Stimulated activated CD4-positive, alpha-beta T cell treated with anti-CD3 and anti-CD28 coated beads, Interleukin-2, amount 100 ng/mL, for 24 hours (primary cell): ENCODE results near the gene APOM.

ENCODE experiments used
- DNase-seq, 2 donors: peaks; one replicate each; pipeline ENCODE4 v3.0.0-alpha.2; 2020

The APOM gene

DNA sequence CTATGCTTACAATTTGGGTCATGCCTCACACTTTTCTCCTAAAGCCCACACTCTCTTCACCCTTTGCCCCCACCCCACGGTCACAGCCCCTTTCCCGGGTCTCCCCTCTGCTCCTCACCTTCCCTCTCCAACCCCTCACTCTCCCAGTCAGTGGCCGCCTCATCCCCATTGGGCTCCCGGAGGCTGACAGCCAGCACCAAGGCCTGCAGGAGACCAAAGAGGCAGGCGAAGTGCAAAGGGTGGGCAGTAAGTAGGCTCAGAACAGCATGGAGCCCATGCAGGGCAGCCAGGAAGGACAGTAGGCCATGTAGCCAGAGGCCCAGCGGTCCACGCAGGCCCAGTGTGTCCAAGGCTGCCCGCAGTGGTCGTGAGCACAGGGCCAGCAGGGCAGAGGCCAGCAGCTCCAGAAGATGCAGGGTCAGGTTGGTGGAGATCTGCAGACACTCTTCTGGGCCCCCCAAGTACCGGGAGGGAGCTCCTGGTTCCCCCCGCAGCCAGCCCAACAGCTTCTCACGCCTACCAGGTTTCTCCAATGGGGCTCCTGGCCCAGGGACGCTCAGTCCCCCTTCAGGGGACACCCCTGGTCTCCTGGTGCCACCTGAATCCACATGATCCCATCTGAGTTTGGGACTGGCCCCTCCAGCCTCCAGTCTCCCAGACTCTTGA, 3.4 kb downstream of the APOM start:
- DNase-seq: no peak

DNA sequence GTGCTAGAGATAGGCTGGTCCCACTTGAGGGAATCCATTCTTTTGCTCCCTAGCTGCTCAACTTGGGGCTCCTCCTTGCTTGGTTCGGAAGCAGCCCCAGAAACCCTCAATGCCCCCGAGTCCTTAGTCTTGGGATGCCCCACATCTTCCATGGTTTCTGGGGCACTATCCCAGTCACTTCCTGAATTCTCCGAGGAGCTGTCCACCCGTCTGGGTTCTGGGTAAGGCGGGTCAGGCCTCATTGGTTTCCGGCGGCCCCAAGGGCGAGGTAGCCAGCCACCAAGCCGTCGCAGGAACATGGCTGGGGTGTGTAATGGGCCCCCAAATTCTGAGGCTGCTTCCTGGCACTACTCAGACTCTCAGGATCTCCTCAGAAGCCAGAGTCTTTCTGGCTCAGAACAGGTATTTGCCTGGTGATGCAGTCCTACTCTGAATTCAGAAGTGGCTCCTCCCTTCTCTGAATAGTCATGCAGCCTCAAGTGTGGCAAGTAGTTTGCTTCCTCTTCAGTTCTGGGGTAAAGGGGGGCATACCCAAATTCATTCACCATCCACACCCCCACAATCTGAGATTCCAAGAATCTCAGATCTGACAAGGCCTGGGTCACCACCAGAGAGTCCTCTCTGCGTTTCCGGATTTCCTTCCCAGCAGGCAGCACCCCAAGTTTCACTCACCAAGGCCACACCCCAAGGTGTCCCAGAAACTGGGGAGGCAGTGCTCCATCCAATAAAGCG, 4.1 kb downstream of the APOM start:
- DNase-seq: peak; percentile 46 to 57

DNA sequence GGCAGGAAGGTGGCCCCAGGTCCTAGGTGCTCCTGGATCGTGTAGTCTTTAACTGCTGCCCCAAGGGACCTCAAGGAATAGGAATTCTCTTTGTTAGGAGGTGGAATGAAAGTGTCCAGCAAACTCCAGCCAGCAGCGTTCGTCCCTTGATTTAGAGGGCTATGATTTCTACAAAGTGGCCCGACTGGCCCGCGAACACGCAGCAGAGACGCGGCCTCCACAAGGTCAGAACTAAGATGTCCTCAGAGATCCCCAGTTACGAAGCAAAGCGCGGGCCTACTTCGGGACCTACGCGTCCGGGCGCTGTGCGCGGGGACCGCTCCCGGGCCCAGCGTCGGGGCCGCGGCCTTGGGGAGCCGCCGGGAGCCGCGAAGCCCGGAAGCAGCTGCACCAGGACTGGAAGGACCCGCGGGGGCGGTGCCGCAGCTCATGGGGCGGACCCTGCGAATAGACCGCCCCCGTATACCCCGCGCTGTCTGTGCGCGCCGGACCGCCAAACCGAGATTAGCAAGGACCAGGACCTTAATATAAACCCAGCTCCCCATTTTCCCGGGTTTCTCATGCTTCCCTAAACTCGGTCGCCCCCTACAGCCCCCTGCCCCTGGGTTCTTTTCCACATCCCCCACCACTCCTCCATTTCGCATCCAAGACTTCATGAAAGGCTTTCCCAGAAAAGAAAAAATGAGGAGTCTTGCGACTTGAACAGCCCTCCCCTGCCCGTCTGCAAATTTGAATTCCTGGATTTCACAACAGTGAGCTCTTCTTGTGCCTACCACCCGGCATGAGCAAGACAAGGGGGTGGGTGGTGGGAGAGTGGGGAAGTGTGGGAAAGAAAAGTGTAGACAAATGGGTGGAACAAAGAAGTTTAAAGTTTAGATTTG, 4.9 kb downstream of the APOM start, which contains the start of gene C6orf47:
C6orf47 (minus strand) TSS at position 398 of the 881 bp plus-strand sequence. CDS start 831 bp downstream, outside the sequence.
- peak; percentile 78 to 87 for DNase-seq

DNA sequence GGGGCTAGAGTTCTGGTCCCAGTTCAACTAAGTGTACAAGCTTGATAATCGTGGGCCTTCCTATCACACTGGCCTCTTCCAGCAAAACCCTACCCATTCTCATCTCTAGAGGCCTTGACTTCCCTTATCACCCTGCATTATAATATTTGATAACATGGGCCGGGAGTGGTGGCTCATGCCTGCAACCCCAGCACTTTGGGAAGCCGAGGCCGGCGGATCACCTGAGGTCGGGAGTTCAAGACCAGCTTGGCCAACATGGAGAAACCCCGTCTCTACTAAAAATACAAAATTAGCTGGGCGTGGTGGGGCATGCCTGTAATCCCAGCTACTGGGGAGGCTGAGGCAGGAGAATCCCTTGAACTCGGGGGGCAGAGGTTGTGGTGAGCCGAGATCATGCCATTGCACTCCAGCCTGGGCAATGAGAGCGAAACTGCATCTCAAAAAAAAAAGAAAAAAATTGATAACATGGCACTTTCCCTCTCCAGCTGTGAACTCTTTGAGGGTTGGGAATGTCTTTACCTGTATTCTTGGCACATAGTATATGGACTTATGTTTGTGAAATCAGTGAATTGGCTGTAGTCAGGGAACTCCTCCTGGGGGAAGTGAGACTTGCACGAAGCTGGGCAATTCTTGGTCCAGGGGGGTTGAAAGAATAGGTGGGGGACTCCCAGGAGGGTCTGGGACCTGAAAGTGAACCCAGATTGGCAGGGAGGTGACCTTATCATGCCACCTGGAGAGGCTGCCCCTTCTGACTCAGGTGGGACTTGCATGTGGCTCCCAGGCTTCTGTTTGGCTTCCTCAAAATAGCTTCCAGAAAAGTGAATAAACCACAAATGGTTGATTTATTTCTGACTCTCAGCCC, 5.8 kb downstream of the APOM start:
- no peak for DNase-seq

DNA sequence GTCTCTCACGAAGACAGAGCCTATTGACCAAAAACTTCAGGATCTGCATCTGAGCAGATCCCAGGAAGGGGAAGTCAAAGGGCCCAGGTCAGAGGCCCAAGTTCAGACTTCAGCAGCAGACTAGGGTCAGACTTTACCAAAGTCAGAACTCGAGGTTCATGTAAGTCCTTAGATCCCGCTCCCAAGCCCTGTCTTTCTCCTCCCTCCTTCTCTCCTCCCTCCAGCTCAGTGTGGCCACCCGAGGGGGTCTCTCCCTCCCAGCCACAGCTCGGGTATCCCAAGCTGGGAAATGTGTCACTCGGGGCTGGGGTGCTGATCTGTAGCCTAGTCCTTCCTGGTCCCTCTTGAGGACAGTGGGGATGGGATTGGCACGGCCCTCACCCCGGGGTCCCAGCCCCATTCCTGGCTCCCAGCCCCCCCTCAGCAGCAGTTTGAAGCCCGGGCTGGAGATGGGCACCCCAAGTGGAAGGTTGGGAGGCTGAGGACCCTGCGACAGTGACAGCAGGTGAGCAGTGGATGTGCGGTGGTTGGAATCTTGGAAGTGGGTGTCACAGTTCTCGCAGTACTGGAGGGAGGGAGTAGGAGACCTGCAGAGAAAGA, 6.5 kb downstream of the APOM start:
- no peak for DNase-seq

DNA sequence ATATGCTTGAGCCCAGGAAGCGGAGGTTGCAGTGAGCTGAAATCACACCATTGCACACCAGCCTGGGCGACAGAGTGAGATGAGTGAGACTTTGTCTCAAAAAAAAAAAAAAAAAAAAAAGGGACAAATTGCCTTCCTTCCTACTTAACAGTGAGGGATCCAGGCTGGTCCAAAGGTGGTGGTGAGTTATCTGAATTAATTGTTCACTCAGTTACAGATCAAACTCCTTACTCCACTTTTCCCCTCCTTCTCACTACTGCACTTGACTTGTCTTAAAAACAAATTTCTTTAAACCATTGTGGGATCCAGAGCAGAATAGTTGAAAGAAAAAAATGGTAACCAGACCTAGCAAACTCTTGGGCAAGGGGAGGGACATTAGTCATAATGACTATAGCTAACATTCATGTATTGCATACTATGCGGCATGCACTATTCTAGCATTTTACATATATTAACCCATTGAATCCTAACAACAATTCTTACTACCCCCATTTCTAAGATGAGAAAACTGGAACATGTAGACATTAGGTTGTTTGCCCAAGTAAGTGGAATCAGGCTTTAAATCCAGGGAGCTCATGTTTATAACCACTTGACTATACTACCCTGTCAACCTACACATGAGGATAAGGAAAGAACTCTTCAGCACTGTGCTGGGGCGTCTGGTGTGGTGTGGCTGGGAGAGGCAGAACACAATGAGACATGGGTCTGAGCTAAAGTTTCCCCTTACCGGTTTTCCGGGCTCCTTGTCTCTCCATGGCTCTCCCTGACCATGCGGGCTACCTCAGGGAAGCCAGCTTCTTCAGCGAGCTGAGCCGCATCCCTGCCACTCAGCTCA, 7.6 kb downstream of the APOM start:
- no peak for DNase-seq

DNA sequence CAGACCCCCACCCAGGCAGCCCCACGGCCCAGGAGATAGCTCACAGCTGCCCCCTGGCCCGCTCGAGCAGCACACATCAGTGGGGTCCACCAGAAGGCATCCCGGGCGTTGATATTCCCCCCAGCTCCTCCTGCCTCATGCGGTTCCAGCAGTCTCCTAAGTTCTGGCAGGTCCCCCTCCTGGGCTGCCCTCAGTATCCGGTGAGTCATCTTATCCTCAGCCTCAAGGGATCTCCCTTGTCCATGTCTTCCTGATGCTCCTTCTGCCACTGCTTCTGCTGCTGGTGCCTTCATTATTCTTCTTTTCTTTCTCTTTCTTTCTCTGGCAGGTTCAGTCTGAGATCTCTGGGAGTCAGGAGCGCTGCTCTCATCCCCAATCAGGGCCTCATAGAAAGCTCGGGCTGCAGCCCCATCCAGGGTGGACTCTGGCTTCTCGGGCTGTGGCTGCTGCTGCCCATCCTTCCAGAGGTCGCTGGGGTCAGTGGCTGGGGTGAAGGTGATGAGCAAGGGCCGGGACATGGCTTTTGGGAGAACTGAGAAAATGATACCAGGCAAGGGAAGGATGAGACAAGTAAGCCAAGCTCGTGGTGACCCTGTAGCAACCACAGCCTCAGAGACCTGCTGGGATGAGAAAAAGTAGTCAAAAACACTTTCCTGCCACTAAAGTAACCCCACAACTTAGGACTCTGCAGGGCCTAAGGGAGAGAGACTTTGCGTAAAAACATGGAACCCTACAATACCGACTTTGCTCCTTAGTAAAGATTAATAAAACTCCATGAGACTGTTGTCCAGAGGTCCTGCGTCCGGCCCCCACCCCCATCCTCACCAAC, 8.5 kb downstream of the APOM start:
- DNase-seq: no peak

DNA sequence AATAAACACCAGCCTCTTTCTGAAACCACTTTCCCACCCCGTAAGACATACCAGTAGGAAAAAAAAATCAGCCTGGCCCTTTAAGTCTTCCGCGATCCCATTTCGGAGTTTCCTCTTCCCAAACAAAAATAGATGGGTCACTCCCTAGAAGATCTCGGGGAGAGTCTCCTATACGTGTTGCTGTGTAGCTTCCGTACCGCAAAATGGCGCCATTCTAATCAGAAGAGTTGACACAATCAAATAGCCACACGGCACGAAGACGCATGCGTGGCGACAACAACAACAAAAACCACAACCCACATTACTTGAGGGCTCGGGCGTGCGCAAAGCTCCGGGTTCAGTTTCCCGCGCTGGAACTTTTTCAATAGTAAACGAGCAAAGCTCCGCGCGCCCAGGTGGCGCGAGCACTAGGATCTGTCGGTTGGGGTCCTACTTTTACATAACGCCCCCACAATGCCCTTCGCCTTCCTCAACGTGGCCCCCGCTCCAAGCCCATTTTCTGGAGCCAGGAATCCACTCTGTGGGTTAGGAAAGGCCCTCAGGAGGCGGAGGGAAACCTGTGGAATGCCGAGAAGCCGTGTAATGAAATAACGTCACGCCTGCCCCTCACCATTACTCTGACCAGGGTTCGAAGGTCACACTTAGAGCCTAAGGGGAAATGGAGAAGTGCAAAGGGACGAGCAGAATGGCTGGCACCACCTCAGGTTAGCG, 9.3 kb downstream of the APOM start, which contains the start of gene GPANK1:
GPANK1 (minus strand) TSS at position 208 of the 711 bp plus-strand sequence. CDS start 519 bp downstream, outside the sequence.
- DNase-seq: peak; percentile 90 to 91

DNA sequence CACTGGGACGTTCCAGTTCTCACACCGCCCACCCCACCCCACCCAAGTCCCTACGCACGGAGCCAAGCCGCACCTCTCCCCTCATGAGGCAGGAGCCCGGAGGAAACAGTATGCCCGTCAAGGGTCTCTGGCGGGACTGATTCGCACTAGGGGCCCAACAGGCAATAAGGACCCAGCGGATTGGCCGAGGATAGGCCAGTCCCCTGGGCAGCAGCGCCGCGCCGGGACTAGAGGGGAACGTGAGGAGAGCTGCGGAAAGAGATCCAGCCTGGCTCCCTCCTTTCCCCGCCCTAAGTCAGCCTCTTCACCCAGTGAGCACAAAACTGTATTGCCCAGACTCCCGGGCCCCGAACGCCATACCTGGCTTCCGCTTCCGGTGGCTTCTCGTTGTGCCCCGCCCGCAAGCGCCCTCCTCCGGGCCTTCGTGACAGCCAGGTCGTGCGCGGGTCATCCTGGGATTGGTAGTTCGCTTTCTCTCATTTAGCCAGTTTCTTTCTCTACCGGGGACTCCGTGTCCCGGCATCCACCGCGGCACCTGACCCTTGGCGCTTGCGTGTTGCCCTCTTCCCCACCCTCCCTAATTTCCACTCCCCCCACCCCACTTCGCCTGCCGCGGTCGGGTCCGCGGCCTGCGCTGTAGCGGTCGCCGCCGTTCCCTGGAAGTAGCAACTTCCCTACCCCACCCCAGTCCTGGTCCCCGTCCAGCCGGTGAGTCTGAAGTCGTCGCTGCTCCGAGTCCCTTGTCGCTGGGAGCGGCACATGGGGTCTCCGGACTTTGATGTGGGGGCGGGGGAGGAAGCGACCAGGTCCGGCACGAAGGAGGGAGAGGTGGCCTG, 10.0 kb downstream of the APOM start, which contains the start of gene CSNK2B:
CSNK2B (plus strand) TSS at position 580 of the 836 bp plus-strand sequence. CDS start 752 bp downstream, outside the sequence.
- peak; percentile 97 to 98 for DNase-seq

DNA sequence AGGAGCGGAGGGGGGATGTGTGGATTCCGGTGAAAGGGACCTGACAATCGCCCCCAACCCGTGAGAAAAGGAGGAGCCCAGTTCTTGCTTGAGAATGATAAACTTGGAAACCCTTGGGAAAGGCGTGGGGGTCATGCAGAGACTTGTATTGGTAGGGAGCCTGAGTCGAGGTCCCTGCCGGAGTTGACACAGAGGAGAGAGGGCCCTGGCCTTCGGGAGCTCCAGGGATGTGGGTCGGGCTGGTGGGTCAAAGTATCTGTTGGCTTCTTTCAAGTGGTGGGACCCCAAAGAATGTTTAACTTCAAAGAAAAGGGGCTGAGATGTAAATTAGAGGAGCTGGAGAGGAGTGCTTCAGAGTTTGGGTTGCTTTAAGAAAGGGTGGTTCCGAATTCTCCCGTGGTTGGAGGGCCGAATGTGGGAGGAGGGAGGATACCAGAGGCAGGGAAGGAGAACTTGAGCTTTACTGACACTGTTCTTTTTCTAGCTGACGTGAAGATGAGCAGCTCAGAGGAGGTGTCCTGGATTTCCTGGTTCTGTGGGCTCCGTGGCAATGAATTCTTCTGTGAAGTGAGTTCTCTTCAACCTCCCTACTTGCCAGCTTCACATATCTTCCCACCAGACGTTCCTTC, 10.8 kb downstream of the APOM start:
- DNase-seq: no peak

DNA sequence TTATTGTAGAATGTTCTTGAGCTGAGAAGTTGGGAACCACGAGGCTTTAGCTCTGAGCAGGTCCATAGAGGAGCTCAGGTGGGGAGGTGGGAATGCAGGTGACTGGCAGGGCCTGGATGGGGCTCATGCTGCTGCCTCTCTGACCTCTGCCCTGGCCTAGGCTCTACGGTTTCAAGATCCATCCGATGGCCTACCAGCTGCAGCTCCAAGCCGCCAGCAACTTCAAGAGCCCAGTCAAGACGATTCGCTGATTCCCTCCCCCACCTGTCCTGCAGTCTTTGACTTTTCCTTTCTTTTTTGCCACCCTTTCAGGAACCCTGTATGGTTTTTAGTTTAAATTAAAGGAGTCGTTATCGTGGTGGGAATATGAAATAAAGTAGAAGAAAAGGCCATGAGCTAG, 14.0 kb downstream of the APOM start, which contains the start of gene LY6G5B:
LY6G5B (plus strand) TSS at position 301 of the 400 bp plus-strand sequence. CDS start 975 bp downstream, outside the sequence.
- no peak for DNase-seq

DNA sequence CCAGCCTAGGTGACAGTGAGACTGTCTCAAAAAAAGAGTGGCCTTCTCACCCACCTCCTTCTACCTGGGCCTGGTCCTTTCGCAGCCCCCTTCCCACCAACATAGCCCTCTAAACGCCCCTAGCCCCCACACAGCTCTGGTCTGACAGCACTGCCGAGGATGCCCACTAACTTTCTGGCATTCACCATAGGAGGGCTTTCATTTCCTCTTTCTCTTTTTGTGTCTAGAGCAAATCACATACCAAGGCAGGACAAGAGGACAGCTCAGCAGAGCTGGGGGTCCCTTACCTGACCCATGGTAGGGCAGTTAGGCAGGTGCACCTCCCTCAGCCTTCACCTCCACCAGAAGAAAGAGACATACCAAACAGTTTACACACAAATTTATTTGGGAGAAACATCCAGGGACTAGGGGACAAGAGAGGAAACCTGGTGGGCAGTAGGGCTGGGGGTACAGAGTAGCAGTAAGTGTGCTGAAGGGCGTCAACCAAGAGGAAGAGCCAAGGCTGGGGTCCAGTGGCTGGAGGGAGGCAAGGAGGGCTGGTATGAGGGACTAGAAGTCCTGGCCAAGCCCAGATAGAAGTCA, 20.7 kb downstream of the APOM start:
- DNase-seq: no peak

DNA sequence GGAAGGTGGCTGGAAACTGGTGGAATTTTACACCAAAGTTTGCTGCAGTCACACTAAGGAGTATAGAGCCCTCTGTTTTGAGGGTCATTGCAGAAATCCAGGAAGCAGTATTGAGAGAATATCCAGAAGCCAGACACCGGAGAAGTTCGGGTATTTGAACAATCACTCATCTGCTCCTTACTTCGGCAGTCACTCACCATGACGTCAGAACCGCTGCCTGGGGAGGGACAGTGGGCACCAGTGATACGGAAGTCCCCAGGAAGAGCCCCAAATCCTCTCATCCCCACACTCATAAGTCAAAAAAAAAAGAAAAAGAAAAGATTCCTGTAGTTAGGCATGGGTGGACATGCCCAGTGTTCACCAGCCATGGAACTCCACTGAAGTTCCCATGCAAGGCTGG, 21.2 kb downstream of the APOM start:
- no peak for DNase-seq

DNA sequence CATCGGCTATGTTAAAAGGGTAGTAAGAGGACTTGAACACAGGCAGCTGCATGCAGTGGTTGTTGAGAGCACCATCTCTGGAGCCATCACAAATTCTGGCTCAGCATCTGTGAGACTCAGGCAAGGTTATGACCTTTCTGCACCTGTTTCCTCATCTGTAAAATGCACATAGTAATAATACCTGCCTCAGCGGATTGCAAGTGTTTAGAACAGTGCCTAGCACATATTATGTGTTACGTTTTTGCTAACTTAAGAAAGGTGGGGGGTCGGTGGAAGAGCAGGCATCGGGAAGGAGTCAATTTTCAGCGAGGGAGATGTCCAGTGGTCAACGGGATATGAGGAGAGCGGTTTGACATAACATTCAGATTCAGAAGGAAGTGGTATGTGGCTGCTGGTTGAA, 22.3 kb downstream of the APOM start:
- DNase-seq: no peak

DNA sequence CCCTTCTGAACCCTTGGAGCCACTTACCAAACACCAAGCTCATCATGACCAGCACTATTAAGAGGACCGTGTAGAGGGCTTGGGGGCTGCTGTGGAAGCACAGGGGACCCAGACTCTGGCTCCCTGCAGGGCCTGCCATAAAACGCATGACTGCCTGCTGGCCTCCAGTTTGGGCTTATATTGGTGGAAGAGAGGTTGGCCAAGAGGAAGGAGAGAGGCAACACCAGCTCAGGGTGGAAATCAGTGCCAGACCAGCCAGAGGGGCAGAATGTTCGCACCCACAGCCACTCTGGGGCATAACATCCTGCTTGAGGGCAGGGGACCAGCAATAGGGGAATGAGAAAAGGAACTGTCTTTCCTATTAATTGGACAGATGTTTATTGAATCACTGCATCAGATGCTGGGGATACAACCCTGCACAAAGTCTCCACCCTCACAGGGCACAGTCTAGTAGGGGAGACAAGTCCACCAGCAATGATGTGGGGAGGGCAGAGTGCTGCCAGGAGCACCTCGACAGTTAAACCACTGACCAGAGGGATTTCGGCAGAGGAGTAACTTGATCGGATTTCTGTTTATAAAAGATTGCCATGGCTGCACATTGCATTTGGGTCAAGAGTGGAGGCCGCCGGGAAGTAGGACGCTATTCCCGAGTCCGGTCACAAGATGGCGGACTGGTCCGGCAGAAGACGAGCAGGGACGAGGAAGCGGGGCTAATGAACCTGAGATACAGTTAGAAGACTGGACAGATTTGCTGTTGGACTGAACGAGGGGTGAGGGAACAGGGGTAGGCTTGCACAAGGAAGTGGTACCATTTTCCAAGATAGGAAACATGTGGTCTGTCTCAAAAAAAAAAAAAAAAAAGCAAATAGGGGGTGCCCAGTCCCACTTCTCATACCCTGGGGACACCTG, 24.8 kb downstream of the APOM start, which contains the start of gene LY6G5C:
LY6G5C (minus strand) TSS at position 842 of the 909 bp plus-strand sequence; CDS start at position 148, 694 bp downstream.
- peak; percentile 67 for DNase-seq
